Measurements from ENCODE around the gene PMPCA.

The PMPCA gene

GRCh38 chr9:136374183-136374575 is 36.3 kb upstream of the PMPCA start:
- DNase-seq = no peak

- DNase-seq = no peak
Observed at GRCh38 chr9:136375096-136375495, 35.4 kb upstream of the PMPCA start.

GRCh38 chr9:136376457-136376856 is 34.0 kb upstream of the PMPCA start:
- no peak for DNase-seq

- DNase-seq = no peak
Observed at GRCh38 chr9:136377341-136378169, 32.9 kb upstream of the PMPCA start.

DNA sequence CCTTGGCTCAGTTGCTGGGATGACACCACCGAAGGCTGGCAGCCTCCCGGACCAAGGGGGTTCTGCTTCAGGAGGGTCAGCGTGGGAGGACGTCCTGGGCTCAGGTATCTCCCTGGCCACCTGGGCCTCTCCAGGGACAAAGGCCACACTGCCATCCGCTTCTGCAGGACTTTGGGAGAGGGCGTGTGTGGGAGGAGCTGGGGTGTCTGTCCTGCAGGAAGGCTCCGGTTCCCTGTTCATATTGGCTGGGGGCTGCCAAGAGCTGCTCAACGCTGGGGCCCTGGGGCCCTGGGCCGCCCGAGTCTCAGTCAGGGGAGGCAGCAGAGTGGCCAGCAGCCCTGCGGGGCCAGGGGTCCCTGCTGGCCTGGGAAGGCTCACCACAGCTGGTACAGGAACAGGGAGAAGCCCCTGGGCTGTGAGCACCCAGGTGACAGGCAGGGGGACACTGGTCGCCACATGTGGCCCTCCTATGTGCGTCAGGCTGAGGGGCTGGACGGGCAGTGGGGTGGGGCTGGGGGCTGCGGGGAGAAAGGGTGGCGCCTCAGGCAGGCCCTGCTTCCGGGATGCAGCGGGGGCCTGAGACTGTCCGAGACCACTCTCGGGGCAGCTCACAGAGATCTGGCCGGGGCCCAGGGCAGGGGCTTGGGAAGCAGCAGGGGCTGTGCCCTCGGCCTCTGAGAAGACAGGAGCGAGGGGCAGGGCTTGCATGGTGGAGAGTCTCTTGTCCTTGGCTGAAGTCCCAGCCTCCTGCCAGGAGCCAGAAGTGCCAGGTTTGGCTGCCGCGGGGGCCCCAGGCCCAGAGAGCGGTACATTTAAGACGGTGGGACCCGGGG is 32.1 kb upstream of the PMPCA start:
- DNase-seq = no peak

DNA sequence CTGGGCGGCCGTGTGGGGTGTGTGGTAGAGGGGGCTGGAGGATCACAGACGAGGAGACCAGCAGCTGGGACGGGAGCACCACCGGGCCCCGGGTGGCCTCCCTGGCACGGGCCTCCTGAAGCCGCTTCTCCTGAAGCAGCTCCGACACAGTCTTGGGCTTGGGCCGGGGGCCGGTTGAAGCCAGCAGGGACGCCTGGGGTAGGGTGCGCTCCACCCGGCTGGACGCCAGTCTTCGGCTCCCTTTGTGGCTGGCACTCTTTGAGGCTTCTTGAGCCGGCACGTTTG is 31.5 kb upstream of the PMPCA start:
- DNase-seq = no peak

GRCh38 chr9:136379401-136379800 is 31.1 kb upstream of the PMPCA start:
- no peak for DNase-seq

DNA sequence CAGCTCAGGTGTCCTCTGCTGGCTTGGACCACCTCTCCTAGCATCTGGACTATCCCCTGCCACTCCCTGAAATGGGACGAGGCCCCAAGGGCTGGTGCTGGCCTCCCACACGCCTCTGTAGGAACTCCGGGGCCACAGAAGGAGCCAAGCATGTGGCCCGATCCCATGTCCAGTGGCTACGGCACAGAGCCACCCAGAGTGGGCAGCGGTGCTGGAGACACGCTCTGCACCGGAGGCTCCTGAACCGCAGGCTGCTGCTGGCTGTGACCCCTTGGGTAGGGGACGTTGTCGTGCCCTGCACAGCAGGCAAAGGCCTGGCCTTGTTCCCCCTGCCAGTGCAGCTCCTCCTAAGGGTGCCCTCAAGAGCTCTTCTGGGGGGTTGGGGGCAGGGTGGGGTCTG is 30.6 kb upstream of the PMPCA start:
- DNase-seq = no peak

DNA sequence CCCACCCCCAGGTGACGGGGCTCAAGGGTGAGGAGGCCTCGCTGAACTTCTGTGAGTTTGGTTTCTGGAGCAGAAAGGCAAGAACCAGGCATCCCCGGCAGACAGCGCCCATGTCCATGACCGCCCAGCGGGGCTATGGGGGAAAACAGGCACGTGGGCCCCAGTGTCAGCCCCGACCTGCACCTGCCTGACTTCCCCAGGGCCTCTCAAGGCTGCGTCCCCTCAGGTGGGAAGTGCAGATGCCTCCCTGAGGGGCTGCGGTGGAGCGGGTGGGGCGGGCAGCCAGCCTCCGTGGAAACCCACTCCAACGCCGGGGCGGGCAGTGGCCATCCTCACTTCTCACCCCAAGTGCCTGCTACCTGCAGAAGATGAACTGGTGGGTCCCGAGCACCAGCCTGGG is 30.1 kb upstream of the PMPCA start:
- no peak for DNase-seq

DNA sequence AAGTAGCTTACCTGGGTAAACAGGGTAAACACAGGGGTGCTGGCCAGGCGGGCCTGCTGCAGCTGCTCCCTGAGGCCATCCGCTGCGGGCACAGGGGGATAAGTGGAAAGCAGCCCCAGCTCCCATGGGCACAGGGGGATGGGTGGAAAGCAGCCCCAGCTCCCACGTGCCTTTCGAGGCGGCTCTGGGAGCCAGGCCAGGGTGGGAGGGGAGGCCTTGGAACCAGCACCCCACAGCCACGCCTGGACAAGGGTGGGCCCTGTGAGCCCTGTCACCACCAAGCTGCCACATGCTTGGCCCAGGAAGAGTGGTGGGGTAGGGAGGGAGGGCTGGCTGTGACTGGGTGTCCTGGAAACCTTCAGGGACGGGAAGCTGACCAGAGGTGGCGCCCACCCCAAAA is 29.1 kb upstream of the PMPCA start:
- no peak for DNase-seq

- DNase-seq = no peak
Observed at GRCh38 chr9:136381966-136382513, 28.4 kb upstream of the PMPCA start.

DNA sequence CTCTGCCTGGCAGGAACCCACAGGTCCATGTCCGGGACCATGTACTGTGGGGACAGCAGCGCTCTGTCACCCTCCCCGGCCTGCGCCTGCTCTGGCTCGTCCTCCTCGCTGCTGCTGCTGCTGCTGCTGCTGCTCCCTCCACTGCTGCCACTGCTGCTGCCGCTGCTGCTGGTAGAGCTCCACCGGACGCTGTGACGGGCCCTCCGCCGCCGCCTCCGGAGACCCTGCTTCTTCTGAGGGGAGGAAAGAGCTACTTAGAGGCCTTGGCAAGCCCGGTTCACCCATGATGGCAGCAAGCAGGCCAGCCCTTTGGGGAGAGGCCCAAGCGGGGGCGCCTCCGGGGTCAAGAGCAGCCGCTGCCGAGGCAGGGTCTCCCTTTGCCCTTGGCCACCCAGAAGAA is 27.0 kb upstream of the PMPCA start:
- no peak for DNase-seq

DNA sequence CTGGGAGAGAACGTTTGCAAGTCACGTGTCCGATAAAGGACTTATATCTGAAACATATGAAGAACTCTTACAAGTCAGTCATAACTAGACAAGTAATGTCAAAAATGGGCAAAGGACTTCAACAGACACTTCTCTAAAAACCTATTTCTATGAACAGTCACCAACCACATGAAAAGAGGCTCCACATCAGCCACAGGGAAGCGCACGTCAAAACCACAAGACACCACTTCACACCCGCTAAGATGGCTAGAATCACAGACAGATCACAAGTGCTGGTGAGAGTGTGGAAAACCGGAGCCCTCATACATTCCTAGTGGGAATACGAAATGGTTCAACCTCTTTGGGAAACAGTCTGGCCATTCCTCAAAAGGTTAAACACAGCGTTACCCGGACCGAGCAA is 25.4 kb upstream of the PMPCA start:
- peak; percentile 58 for DNase-seq

DNA sequence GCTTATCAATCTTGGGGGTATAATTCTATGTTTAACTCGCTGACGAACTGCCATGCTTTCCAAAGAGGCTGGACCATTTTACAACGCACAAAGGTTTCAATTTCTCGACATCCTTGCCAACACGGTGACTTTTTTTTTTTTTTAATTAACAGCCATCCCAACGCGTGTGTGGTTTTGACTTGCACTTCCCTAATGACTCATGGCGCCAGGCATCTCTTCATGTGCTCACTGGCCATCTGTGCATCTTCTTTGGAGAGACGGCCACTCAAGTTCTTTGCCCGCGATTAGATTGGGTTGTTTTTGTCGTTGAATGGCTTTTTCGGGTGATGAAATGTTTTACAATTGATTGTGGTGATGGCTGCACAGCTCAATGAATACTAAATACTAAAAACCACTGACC is 24.4 kb upstream of the PMPCA start:
- DNase-seq = no peak

GRCh38 chr9:136387217-136387616 is 23.2 kb upstream of the PMPCA start:
- no peak for DNase-seq

DNA sequence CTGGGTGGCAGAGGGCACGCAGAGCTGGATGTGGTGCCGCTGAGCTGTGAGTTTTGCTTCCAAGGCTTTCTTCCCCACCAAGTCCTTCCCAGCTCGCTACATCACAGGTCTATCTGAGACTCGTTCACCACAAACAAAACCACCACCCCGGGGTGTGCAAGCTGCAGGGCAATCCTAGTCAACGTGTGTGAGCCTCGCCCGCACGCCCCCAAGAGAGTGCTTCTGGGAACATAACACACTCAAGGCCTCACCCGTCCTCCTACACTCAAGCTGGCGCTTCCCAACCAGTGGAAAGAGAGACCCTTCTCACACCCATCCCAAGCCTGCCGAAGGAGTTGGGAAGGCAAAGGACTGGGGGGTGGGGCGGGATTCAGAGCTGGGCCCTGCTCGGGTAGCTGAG is 21.1 kb upstream of the PMPCA start:
- DNase-seq = no peak

DNA sequence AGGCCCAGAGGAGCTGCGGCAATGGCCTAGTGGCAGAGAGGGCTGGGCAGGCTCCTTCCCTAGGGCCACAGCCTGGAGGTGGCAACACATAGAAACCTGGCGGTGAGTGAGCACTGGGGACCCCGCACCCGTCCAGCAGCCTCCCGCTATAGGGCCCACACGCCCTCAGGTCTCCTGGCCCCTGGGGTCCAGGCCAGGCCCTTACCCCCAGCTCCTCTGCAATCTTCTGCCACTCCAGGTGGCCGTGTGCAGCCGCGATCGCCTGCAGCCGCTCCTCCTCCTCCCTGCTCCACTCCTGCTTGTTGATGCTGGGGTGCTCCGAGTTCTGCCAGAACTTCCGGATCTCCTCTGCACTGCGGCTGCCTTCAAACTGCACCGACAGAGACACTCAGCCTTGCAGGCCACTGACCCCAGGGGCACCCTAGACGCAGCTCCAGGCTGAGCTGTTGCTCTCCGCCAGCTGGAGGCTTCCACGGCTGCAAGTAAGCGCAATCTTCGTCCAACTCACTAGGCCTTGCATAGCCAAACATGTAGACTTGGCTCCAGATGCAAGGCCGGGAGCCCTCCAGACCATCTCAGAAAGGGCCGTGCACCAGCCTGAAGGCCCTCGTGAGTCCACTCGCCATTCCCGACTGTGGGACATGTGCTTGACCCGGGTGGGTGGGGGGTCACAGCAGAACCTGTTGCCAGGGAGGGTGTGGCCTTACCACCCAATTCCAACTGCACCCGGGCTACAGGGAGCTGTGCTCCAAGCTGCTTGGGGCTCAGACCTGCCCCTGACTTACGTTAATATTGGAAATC is 18.5 kb upstream of the PMPCA start:
- DNase-seq = no peak

DNA sequence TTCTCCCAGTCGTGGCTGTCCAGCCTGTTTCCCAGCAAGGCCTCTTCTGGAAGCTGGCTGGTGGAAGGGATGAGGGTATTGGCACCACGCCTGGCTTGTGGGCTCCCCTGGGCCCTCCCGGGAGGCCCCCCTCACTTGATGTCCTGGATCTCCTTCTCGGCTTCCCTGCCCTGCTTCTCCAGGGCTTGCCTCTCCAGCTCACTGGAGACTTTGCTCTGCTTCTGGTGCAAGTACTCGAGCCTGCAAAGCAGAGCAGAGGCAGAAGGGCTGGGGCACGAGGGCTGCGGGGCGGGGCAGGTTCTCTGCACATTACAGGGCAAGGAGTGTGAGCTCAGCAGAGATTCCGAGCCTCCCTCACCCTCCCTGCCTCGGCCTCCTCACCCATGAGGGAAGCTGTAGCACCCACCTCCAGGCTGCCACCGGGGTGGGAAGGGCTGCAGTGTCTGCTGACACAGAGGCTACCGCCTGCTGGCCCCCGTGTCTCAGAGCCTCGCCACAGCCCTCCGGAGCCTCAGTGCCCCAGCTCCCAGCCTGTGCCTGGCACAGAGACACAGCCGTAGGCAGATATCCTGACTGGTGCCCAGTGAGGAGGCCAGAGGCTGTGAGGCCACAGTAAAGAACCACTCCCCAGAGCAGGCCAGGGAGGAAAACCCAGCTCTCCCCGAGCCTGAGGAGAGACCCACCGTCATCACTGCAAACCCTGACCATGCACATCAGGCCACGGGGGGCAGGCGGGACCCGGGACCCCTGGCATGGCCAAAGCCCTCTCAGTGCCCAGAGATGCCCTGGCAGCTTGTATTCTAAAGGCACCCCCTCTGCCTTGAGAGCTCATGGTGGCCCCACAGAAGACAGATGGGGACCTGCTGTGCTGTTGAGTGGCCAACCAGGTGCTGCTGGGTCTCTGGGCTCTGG is 17.7 kb upstream of the PMPCA start:
- DNase-seq = no peak

GRCh38 chr9:136393531-136393930 is 16.9 kb upstream of the PMPCA start:
- no peak for DNase-seq

DNA sequence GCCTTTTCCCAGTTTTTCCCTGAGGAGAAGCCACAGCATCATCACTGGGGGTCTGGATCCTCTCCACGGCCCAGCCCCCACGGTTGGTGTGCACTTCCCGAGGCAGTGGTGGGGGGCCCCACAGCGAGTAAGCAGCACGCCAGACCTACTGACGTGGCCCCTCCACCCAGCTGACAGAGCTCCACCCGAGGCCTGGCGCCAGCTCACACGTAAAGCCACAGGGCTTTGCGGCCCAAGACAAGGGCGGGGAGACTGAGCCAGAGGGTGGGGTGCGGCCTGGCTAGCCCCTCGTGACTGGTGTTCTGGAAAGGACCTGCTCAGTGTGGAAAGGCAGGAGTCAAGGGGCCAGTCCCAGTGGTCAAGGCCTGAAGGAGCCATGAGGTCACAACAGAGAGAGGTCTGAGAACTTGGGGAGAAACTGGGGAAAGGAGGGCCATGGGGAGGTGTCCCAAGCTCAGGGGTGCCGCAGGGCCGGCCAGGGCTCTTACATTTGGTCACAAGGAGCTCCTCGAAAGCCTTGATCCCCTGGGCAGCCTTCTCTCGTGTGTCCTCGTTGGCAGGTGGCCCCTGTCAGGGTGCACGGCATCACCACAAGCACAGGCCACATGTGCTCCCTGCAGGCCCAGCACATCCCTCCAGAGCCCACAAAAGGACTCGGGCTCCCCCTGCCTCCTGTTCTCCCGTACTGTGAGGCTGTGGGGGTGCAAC is 16.0 kb upstream of the PMPCA start:
- DNase-seq = no peak

GRCh38 chr9:136395020-136395340 is 15.5 kb upstream of the PMPCA start:
- no peak for DNase-seq

All from stimulated activated CD4-positive, alpha-beta T cell treated with anti-CD3 and anti-CD28 coated beads, Interleukin-15, amount 100 ng/mL, for 24 hours (primary cell).